Caco-2 (cell line): ENCODE data around the gene IQSEC1. TPM values are rescaled to one million over a fixed set of nuclear protein-coding genes. Genes with fewer than 3 reads are reported as not detected.

ENCODE experiments used
- BruUV-seq: library from RNA; stranded (reverse); fragments of 400-500 nt; replicated peaks from 2 replicates; lab custom pipeline; 2021; lab: Mats Ljungman, UMichigan
- CTCF ChIA-PET: fragments of 300-600 bp; sonication (Branson Sonifier 250); formaldehyde crosslinking; loops from one replicate; lab custom pipeline; 2022; ENCODE audit warnings: antibody characterized with exemption; lab: Charles Lee
- POLR2A ChIA-PET: fragments of 300-600 bp; sonication (Branson Sonifier 250); formaldehyde crosslinking; loops from one replicate; lab custom pipeline; 2022; ENCODE audit warnings: antibody characterized with exemption; lab: Charles Lee
- DNase-seq, 2 experiments: peaks; one replicate each; pipeline versions ENCODE4 v3.0.0 to v3.0.0-alpha.2; 2020 to 2022
- H3K27me3 ChIP-seq: replicated peaks from 2 replicates; pipeline ENCODE4 v1.6.0; 2011; ENCODE audit warnings: low read length; ENCODE audit not compliant: control insufficient read depth, insufficient read depth
- H3K36me3 ChIP-seq: 2 replicates; pipeline ENCODE4 v1.5.1; 2011; ENCODE audit warnings: low read length; ENCODE audit not compliant: control insufficient read depth, insufficient read depth
- H3K4me1 ChIP-seq: fragments of 250-450 bp; sonication (Bioruptor Pico); 2 replicates; pipeline ENCODE4 v1.5.1; 2020; ENCODE audit warnings: mild to moderate bottlenecking
- H3K4me3 ChIP-seq: 2 replicates; pipeline ENCODE4 v1.5.1; 2011; ENCODE audit warnings: low read depth, mild to moderate bottlenecking, control low read depth, low read length
- H3K9me3 ChIP-seq: fragments of 250-450 bp; sonication (Bioruptor Pico); 2 replicates; pipeline ENCODE4 v1.5.1; 2020; ENCODE audit warnings: mild to moderate bottlenecking, moderate library complexity
- H3K27ac Mint-ChIP-seq: one replicate; pipeline ENCODE4 v1.8.0; 2022; ENCODE audit warnings: mixed read lengths; ENCODE audit not compliant: unreplicated experiment
- H3K27me3 Mint-ChIP-seq: one replicate; pipeline ENCODE4 v1.8.0; 2022; ENCODE audit warnings: mixed read lengths; ENCODE audit not compliant: insufficient read depth, unreplicated experiment
- H3K36me3 Mint-ChIP-seq: one replicate; pipeline ENCODE4 v1.8.0; 2022; ENCODE audit warnings: mild to moderate bottlenecking, mixed read lengths; ENCODE audit not compliant: insufficient read depth, unreplicated experiment
- H3K4me1 Mint-ChIP-seq: one replicate; pipeline ENCODE4 v1.8.0; 2022; ENCODE audit warnings: low read depth, mixed read lengths; ENCODE audit not compliant: unreplicated experiment
- H3K4me3 Mint-ChIP-seq: one replicate; pipeline ENCODE4 v1.8.0; 2022; ENCODE audit warnings: mild to moderate bottlenecking, moderate library complexity, mixed read lengths; ENCODE audit not compliant: unreplicated experiment
- H3K9me3 Mint-ChIP-seq: one replicate; pipeline ENCODE4 v1.8.0; 2022; ENCODE audit warnings: mixed read lengths; ENCODE audit not compliant: unreplicated experiment
- intact Hi-C: fragments of 100-400 bp; cut with micrococcal nuclease; formaldehyde crosslinking; loops from one replicate; pipeline ENCODE4 v1.10.0; 2022; ENCODE audit not compliant: unreplicated experiment
- total RNA-seq: library from RNA; stranded (reverse); gene quantifications from 2 replicates; pipeline ENCODE4 v1.2.3, GENCODE V29; 2022
- TF ChIP-seq, protein P1 (sequence below), 2 experiments: fragments of 200-600 bp in 1 of 2; IDR thresholded peaks; 1 replicate in 1 of 2; 2 replicates in 1 of 2; pipeline versions ENCODE4 v1.5.1 to v1.8.0; 2011 to 2022; ENCODE audit warnings: antibody characterized with exemption in 1 of 2, control low read depth in 1 of 2, inconsistent platforms in 1 of 2, low read depth in 1 of 2, low read length in 1 of 2, mild to moderate bottlenecking in 1 of 2, moderate library complexity in 1 of 2; ENCODE audit not compliant: insufficient read depth in 1 of 2, severe bottlenecking in 1 of 2, unreplicated experiment in 1 of 2

The IQSEC1 gene
- total RNA-seq, 1 experiment from 2014 or later = 40.0 TPM

DNA sequence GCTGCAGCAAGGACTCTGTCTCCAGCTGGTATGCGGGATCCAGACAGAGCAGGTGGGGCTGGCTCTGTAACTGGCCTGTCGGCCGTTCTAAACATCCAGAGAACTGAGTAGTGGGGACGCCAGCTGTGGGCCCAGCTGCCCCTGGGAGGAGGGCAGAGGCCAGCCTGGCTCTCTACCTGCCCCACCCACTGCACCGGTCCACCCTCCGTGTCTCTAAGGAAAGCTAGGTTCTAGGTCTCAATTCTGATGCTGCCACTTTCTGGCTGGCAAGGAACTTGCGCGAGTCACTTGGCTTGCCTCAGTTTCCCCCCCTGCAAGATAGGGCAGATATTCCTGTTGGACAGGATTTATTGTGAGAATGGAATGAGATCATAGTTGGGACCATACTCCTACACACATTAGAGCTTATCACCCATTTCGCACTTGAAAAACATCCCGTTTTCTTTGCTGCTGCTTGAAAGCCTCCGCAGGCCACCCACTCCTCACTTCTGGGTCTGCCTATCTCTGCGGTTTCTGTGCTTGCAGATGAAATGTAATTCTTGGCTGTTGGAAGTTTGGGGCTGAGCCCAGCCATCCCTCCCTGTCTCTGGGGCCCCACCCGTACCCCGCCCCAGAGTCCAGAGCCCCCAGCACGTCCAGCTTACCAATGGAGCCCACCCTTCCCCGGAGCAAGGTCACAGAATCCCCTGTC is 65.8 kb downstream of the IQSEC1 start:
- CTCF ChIA-PET = no interaction called here
- peaks cover 6% of the 10 kb centered on the region for H3K27me3 Mint-ChIP-seq
- POLR2A ChIA-PET = interaction anchor here (0.5 kb wide), 1 partner anchor 14 kb away, joined by 5 read pairs; no protein-coding TSS in a partner anchor
- Histone ChIP-seq H3K9me3 (no peaks in the 10 kb centered on the region), H3K4me3 (no peak overlapping the region), H3K36me3 (no peaks in the 10 kb centered on the region), H3K4me1 (no peaks in the 10 kb centered on the region), H3K27me3 (no peaks in the 10 kb centered on the region; the same call in 1 of the 2 replicates)
- no peak for DNase-seq
- H3K36me3 Mint-ChIP-seq = no peaks in the 10 kb centered on the region
- H3K27ac Mint-ChIP-seq = no peak overlapping the region
- no TSS peak for BruUV-seq
- intact Hi-C loops = no loop called here
- TF ChIP-seq, protein P1, sequence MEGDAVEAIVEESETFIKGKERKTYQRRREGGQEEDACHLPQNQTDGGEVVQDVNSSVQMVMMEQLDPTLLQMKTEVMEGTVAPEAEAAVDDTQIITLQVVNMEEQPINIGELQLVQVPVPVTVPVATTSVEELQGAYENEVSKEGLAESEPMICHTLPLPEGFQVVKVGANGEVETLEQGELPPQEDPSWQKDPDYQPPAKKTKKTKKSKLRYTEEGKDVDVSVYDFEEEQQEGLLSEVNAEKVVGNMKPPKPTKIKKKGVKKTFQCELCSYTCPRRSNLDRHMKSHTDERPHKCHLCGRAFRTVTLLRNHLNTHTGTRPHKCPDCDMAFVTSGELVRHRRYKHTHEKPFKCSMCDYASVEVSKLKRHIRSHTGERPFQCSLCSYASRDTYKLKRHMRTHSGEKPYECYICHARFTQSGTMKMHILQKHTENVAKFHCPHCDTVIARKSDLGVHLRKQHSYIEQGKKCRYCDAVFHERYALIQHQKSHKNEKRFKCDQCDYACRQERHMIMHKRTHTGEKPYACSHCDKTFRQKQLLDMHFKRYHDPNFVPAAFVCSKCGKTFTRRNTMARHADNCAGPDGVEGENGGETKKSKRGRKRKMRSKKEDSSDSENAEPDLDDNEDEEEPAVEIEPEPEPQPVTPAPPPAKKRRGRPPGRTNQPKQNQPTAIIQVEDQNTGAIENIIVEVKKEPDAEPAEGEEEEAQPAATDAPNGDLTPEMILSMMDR (IDR thresholded peaks at IDR 0.05; ENCODE audit: insufficient read depth in 1 of 2, low read depth in 1 of 2, low read length in 1 of 2, severe bottlenecking in 1 of 2, unreplicated experiment in 1 of 2) = no peak
- H3K4me3 Mint-ChIP-seq = no peak overlapping the region
- peaks cover 7% of the 10 kb centered on the region for H3K4me1 Mint-ChIP-seq
- H3K9me3 Mint-ChIP-seq = no peaks in the 10 kb centered on the region

DNA sequence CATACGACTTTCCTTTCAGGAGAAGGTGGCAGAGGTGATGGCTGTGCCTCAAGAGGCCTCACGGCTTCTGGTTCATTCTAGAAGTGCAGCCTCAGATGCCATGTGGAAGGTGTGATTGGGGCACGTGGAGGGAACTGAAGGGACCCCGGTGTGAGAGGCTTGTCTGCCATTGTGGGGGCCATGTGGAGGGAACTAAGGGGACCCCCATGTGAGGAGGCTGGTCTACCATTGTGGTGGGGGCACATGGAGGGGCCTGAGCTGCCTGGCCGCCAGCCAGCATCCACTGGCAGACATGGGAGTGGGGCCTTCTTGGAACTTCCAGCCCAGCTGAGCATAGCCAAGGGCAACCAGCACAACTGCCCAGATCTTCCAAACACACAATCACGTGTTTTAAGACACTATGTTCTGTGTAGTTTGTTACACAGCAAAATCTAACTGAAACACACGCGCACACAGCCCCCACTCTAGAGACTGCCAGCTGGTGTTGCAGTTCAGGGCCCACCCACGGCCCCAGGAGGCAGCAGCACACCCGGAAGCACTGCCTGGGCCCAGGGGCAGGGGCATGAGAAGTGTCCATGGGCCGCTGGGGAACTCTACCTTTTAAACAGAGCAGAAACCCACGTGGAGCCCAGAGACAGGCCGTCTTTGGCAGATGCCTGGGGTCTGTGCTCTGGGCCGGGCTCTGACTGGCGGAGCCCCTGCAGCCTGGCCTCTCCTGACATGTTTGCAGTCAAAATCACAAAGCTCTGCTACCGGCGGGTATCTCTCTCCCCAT is 66.8 kb downstream of the IQSEC1 start:
- Histone ChIP-seq H3K27me3 (no peaks in the 10 kb centered on the region; the same call in 1 of the 2 replicates), H3K9me3 (no peaks in the 10 kb centered on the region), H3K4me1 (no peaks in the 10 kb centered on the region), H3K4me3 (no peak overlapping the region), H3K36me3 (no peaks in the 10 kb centered on the region)
- TF ChIP-seq, protein P1 (IDR thresholded peaks at IDR 0.05; ENCODE audit: insufficient read depth in 1 of 2, low read depth in 1 of 2, low read length in 1 of 2, severe bottlenecking in 1 of 2, unreplicated experiment in 1 of 2) = no peak
- intact Hi-C loops = no loop called here
- CTCF ChIA-PET = no interaction called here
- BruUV-seq = no TSS peak
- no peaks in the 10 kb centered on the region for H3K36me3 Mint-ChIP-seq
- peaks cover 6% of the 10 kb centered on the region for H3K27me3 Mint-ChIP-seq
- no peak for DNase-seq
- no peak overlapping the region for H3K4me3 Mint-ChIP-seq
- POLR2A ChIA-PET = no interaction called here
- H3K9me3 Mint-ChIP-seq = no peaks in the 10 kb centered on the region
- no peak overlapping the region for H3K27ac Mint-ChIP-seq
- H3K4me1 Mint-ChIP-seq = peaks cover 7% of the 10 kb centered on the region

DNA sequence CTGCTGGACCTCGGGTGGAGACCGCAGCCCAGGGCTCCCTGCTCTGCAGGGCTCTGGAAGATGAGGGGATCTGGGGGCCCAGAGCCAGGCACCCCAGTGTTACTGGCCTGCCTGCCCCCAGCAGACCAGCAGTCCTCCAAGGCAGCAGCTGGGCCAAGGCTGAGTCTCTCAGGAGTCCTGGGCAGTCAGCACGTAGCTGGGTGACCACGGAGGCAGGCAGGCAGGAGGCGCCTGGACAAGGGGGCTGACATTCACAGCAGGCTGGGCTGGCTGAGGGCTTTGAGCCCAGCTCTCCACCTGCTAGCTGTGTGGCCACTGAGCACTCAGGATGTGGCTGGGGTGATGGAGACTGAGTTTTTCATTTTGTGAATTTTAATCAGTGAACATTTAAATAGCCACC is 67.9 kb downstream of the IQSEC1 start:
- no peaks in the 10 kb centered on the region for H3K27me3 ChIP-seq
- Mint-ChIP-seq H3K4me3 (no peak overlapping the region), H3K27ac (no peak overlapping the region), H3K36me3 (no peaks in the 10 kb centered on the region), H3K9me3 (no peaks in the 10 kb centered on the region), H3K27me3 (peaks cover 2% of the 10 kb centered on the region), H3K4me1 (peaks cover 7% of the 10 kb centered on the region)
- no peaks in the 10 kb centered on the region for H3K4me1 ChIP-seq
- TF ChIP-seq, protein P1 (IDR thresholded peaks at IDR 0.05; ENCODE audit: insufficient read depth in 1 of 2, low read depth in 1 of 2, low read length in 1 of 2, severe bottlenecking in 1 of 2, unreplicated experiment in 1 of 2) = no peak
- intact Hi-C loops = no loop called here
- no TSS peak for BruUV-seq
- no peaks in the 10 kb centered on the region for H3K9me3 ChIP-seq
- H3K4me3 ChIP-seq = no peak overlapping the region
- CTCF ChIA-PET = interaction anchor here (1.3 kb wide), 1 partner anchor 10 kb away, joined by 5 read pairs; no protein-coding TSS in a partner anchor
- no peak for DNase-seq
- POLR2A ChIA-PET = no interaction called here
- H3K36me3 ChIP-seq = no peaks in the 10 kb centered on the region
